GM13977 (cell line): Measurements from ENCODE around the gene HNRNPA2B1.

ENCODE experiments used
- DNase-seq: peaks from one replicate; pipeline ENCODE4 v3.0.0; 2012; ENCODE audit warnings: low spot score
- CTCF ChIP-seq: IDR thresholded peaks from 2 replicates; pipeline ENCODE4 v1.5.1; 2012; ENCODE audit warnings: mild to moderate bottlenecking, control low read depth; ENCODE audit not compliant: insufficient read depth; ENCODE audit errors: extremely low read depth, missing control alignments
- in situ Hi-C: fragments of 300-500 bp; cut with MboI; formaldehyde crosslinking; loops from one replicate; pipeline ENCODE4 v1.12.0; 2022; ENCODE audit warnings: low sequenced_read_pairs, low pct_unique_long_range_greater_than_20kb, mixed read lengths, inconsistent platforms; ENCODE audit not compliant: unreplicated experiment

The HNRNPA2B1 gene

GRCh38 chr7:26200444-26201246 lies at the start of gene HNRNPA2B1:
Gene HNRNPA2B1 (minus strand): TSS chr7:26200746. CDS start chr7:26200577, 169 bp downstream.
- in situ Hi-C loops: no loop called here
- TF ChIP-seq CTCF: no peak
- peak; percentile 83 for DNase-seq

GRCh38 chr7:26250239-26250638 lies 49.7 kb upstream of the HNRNPA2B1 start:
- in situ Hi-C loops: no loop called here
- no peak for DNase-seq
- no peak for TF ChIP-seq CTCF

- DNase-seq: no peak
- TF ChIP-seq CTCF: no peak
- in situ Hi-C loops: no loop called here
Observed at GRCh38 chr7:26245150-26245549, 44.6 kb upstream of the HNRNPA2B1 start.

GRCh38 chr7:26238032-26238431 lies 37.5 kb upstream of the HNRNPA2B1 start:
- no peak for DNase-seq
- in situ Hi-C loops: no loop called here
- no peak for TF ChIP-seq CTCF

- no peak for DNase-seq
- in situ Hi-C loops: no loop called here
- no peak for TF ChIP-seq CTCF
Observed at GRCh38 chr7:26237035-26237807, 36.7 kb upstream of the HNRNPA2B1 start.

- in situ Hi-C loops: no loop called here
- DNase-seq: no peak
- no peak for TF ChIP-seq CTCF
Observed at GRCh38 chr7:26233902-26234511, 33.5 kb upstream of the HNRNPA2B1 start.
